Colonic mucosa (tissue), 4 donors: ENCODE data around the gene COL21A1. TPM values are rescaled to one million over a fixed set of nuclear protein-coding genes. Genes with fewer than 3 reads are reported as not detected.

Experiments
- DNase-seq: peaks from one replicate; pipeline ENCODE4 v3.0.0-alpha.2; 2020
- H3K27ac ChIP-seq: fragments of 200-600 bp; one replicate; pipeline ENCODE4 v1.8.0; 2021
- H3K27me3 ChIP-seq: fragments of 200-600 bp; one replicate; pipeline ENCODE4 v1.8.0; 2021
- H3K36me3 ChIP-seq: fragments of 200-600 bp; one replicate; pipeline ENCODE4 v1.8.0; 2021
- H3K4me1 ChIP-seq: fragments of 200-600 bp; one replicate; pipeline ENCODE4 v1.8.0; 2021; ENCODE audit warnings: mild to moderate bottlenecking
- H3K4me3 ChIP-seq: fragments of 200-600 bp; one replicate; pipeline ENCODE4 v1.8.0; 2021
- H3K9ac ChIP-seq, 2 donors: one replicate each; pipeline ENCODE4 v1.7.0; 2013; ENCODE audit warnings: control low read depth in 2 of 2, low read depth in 2 of 2, low read length in 2 of 2
- H3K9me3 ChIP-seq: fragments of 200-600 bp; one replicate; pipeline ENCODE4 v1.8.0; 2021
- intact Hi-C: fragments of 100-400 bp; cut with DNase I; formaldehyde crosslinking; loops from one replicate; pipeline ENCODE4 v1.14.1; 2022
- total RNA-seq, 2 donors: library from RNA; stranded (reverse); fragmentation: NEBNext Ultra II Directional in 1 of 2; extraction: Animal tissue kit (Norgen Biotek cat#: 25700) in 1 of 2; gene quantifications; one replicate each; pipeline ENCODE4 v1.2.1, GENCODE V29; 2021
- TF ChIP-seq, protein P1 (sequence below): fragments of 200-600 bp; IDR thresholded peaks from one replicate; pipeline ENCODE4 v1.8.0; 2022; ENCODE audit warnings: antibody characterized with exemption, mild to moderate bottlenecking
- donor health status: healthy.
- donor health status: DM: no; HTN: no; CAD: no.
- donor health status: DM: no; HTN: no; CAD: no.

COL21A1 gene
- total RNA-seq, 2 donors from 2014 or later: 0.79 to 1.9 TPM

DNA sequence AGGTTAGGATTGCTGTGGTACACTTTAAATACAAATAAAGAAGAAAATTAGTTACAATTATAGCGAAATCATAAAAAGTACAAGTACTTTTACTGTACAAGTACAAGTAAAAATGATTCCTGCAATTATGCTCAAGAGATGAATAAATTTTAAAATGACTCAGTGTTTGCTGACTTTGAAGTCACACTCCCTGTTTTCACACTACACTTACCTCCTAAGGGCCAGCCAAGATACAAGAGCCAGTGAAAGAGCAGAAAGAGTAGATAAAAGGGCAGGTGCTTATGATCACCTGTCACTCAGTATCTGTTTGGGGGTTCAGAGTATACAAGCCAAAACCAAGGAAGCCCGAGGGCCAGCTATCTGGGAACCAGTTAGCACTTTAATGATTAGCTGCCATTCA, 41.0 kb upstream of the COL21A1 start:
- no peak overlapping the region for H3K9ac ChIP-seq
- TF ChIP-seq, protein P1, sequence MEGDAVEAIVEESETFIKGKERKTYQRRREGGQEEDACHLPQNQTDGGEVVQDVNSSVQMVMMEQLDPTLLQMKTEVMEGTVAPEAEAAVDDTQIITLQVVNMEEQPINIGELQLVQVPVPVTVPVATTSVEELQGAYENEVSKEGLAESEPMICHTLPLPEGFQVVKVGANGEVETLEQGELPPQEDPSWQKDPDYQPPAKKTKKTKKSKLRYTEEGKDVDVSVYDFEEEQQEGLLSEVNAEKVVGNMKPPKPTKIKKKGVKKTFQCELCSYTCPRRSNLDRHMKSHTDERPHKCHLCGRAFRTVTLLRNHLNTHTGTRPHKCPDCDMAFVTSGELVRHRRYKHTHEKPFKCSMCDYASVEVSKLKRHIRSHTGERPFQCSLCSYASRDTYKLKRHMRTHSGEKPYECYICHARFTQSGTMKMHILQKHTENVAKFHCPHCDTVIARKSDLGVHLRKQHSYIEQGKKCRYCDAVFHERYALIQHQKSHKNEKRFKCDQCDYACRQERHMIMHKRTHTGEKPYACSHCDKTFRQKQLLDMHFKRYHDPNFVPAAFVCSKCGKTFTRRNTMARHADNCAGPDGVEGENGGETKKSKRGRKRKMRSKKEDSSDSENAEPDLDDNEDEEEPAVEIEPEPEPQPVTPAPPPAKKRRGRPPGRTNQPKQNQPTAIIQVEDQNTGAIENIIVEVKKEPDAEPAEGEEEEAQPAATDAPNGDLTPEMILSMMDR: no peak
- intact Hi-C loops: no loop called here

DNA sequence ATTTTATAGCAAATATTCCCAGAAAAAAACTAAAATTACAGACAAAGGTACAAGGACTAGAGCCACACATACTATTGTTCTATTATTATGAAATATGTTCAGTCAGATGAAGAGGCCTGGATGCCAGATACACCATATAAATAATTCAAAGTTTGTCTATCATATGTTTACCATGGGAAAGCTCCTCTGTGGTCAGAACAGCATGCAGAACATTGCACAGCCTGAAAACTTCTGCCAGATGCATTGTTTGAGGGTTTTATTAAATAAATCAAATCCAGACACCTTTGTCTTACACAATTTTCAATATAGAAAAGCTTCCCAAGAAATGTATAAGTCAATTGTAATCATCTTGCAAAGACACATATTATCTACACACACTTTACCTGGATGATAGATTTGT, 35.0 kb upstream of the COL21A1 start:
- DNase-seq: no peak
- TF ChIP-seq, protein P1: no peak
- Histone ChIP-seq H3K27me3 (no peaks in the 10 kb centered on the region), H3K36me3 (no peaks in the 10 kb centered on the region), H3K27ac (no peak overlapping the region), H3K4me1 (no peaks in the 10 kb centered on the region), H3K4me3 (no peak overlapping the region), H3K9me3 (no peaks in the 10 kb centered on the region), H3K9ac (no peak overlapping the region)
- intact Hi-C loops: no loop called here

More for the DNA sequence above, 41.0 kb upstream of the COL21A1 start:
- Histone ChIP-seq H3K9me3 (no peaks in the 10 kb centered on the region), H3K36me3 (no peaks in the 10 kb centered on the region), H3K27me3 (no peaks in the 10 kb centered on the region), H3K4me3 (no peak overlapping the region), H3K4me1 (no peaks in the 10 kb centered on the region), H3K27ac (no peak overlapping the region)
- no peak for DNase-seq

DNA sequence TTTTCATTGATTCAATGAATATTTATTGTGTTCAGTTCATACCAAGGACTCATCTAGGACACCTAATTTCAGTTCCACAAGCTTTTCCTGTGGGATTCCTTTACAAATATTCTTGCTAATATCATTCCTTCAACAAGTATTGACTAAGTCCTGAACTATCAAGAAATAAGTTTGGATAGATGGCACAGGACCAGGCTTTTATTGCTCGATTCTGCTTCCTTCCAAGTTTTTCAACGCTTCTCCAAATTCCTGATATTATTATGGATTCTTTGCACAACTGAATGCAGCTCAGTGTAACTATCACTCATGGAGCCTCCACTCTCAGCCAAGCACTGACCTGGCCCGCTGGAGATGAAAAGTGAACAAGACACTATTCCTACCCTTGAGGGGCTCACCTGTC, 32.7 kb upstream of the COL21A1 start:
- DNase-seq: no peak
- H3K9ac ChIP-seq: no peak overlapping the region
- no peaks in the 10 kb centered on the region for H3K9me3 ChIP-seq
- H3K27ac ChIP-seq: no peak overlapping the region
- H3K27me3 ChIP-seq: no peaks in the 10 kb centered on the region
- H3K36me3 ChIP-seq: no peaks in the 10 kb centered on the region
- H3K4me3 ChIP-seq: no peak overlapping the region
- H3K4me1 ChIP-seq: no peaks in the 10 kb centered on the region
- TF ChIP-seq, protein P1: no peak
- intact Hi-C loops: no loop called here

DNA sequence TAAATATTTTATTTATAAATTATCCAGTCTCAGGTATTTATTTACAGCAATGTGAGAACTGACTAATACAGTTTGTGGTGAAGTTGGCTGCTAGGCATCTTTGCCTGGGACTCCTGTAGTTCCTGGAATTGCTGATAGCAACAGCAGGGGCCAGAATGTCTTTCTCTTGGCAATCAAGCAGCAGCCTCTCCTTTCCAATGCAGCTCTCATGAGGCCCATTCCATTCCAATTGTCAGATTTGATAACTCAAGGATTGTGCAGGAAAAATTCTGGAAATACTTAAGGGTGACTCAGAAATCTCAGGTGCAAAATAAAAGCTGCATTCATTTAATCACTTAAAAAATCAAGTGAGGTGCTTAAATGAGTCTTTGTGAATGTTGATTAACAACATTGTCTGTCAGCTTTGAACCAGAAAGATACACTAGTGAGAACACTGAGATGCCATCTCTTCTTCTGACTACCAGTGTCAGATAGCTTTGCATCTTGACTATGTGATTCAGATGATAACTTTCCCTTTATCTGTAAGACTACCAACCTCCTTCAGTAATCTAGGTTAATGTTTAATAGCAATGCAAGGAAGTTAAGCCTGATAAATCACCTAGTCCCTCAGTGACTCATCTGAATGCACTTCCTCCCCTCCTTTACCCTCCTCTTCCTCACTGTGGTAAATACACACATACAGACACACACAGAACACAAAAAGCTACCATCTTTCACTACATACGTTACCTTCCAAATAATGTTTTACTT, 32.1 kb upstream of the COL21A1 start:
- no peak overlapping the region for H3K9ac ChIP-seq
- no peaks in the 10 kb centered on the region for H3K9me3 ChIP-seq
- no peaks in the 10 kb centered on the region for H3K4me1 ChIP-seq
- DNase-seq: no peak
- TF ChIP-seq, protein P1: no peak
- no peak overlapping the region for H3K4me3 ChIP-seq
- no peaks in the 10 kb centered on the region for H3K36me3 ChIP-seq
- intact Hi-C loops: no loop called here
- H3K27ac ChIP-seq: no peak overlapping the region
- no peaks in the 10 kb centered on the region for H3K27me3 ChIP-seq

DNA sequence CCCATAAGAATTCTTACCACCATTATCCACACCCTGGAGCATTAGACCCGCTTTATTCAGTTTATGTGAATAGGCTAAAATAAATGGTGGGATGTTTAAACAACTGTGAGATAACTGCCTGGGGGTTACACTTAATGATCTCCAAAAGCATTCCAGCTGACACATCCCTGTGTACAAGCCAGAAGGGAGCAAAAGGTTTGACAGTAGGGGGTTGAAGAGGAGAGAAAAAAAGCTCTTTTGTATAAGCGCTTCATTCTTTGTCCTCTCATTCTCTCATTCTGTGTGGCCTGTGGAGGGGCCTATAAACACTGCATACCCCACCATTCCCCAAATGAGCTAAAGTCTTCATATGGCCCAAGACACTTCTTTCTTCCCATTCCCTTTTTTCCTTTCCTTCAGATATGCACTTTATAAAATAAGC, 30.8 kb upstream of the COL21A1 start:
- Histone ChIP-seq H3K27me3 (no peaks in the 10 kb centered on the region), H3K4me3 (no peak overlapping the region), H3K27ac (no peak overlapping the region), H3K9me3 (no peaks in the 10 kb centered on the region), H3K4me1 (no peaks in the 10 kb centered on the region), H3K9ac (no peak overlapping the region), H3K36me3 (no peaks in the 10 kb centered on the region)
- no peak for DNase-seq
- TF ChIP-seq, protein P1: no peak
- intact Hi-C loops: no loop called here
